ENCODE measurements around the gene SYCP3. TPM values are rescaled to one million over a fixed set of nuclear protein-coding genes. Genes with fewer than 3 reads are reported as not detected.

The SYCP3 gene
- total and polyA plus RNA-seq, 2 of the 8 experiments (the other 6 are each of a cell fraction or from before 2014, with no cell fraction given): 0.02 to 0.07 TPM

GRCh38 chr12:101707131-101707782, 32.0 kb downstream of the SYCP3 start (continued):
- TF ChIP-seq CHD7 (IDR thresholded peaks at IDR 0.05; ENCODE audit: insufficient replicate concordance, low read length) (no peak), RFX5 (IDR thresholded peaks at IDR 0.05; ENCODE audit: borderline replicate concordance, low read depth, low read length) (no peak), ZNF274 (IDR thresholded peaks at IDR 0.05; ENCODE audit: borderline replicate concordance, extremely low read depth, low read length) (no peak), POLR2AphosphoS5 (IDR thresholded peaks at IDR 0.05; ENCODE audit: low read depth, low read length) (no peak), SAP30 (IDR thresholded peaks at IDR 0.05; ENCODE audit: insufficient read depth, insufficient replicate concordance, low read length) (no peak), HDAC6 (IDR thresholded peaks at IDR 0.05; ENCODE audit: low read depth, low read length) (no peak), SIRT6 (IDR thresholded peaks at IDR 0.05; ENCODE audit: low read length) (no peak), SP2 (IDR thresholded peaks at IDR 0.05; ENCODE audit: low read length) (no peak), GABPA (IDR thresholded peaks at IDR 0.05; ENCODE audit: borderline replicate concordance, insufficient read depth, low read length) (no peak)

Measured in H1 (cell line).